A549 (cell line): ENCODE results near the gene HSD17B3. TPM values are rescaled to one million over a fixed set of nuclear protein-coding genes. Genes with fewer than 3 reads are reported as not detected.

ENCODE experiments used
- ATAC-seq, 2 experiments: fragments of 200-7000 bp in 1 of 2; fragments of >200 bp in 1 of 2; cut with Nextera tagmentation in 1 of 2; cut with Tn5 transposase in 1 of 2; 3 replicates each; pipeline versions ENCODE4 v1.8.0 to v1.9.1; 2018 to 2020; ENCODE audit warnings: mild to moderate bottlenecking in 1 of 2, moderate library complexity in 1 of 2
- CTCF ChIA-PET: fragments of 300-600 bp; sonication (Branson Sonifier 250); formaldehyde crosslinking; extraction: SDS; loops from one replicate; lab custom pipeline; 2021; ENCODE audit warnings: antibody characterized with exemption, inconsistent platforms; lab: Yijun Ruan, JAX
- POLR2A ChIA-PET: fragments of 350-600 bp; formaldehyde crosslinking; extraction: SDS; loops from one replicate; lab custom pipeline; 2021; ENCODE audit warnings: antibody characterized with exemption, inconsistent platforms; lab: Yijun Ruan, JAX
- DNase-seq, 2 experiments: peaks; one replicate each; pipeline versions ENCODE4 v3.0.0 to v3.0.0-alpha.2; 2011 to 2016; ENCODE audit warnings: low read depth in 1 of 2, low spot score in 1 of 2
- FAIRE-seq: peaks from 2 replicates; lab custom pipeline; 2011; peaks lifted over from hg19 to GRCh38; lab: Jason Lieb, UNC
- H3K27ac ChIP-seq, 2 experiments: fragments of >200 bp; sonication (Bioruptor Twin); formaldehyde crosslinking; 3 replicates each; pipeline ENCODE4 v1.5.1; 2016 to 2017
- H3K4me1 ChIP-seq: fragments of >200 bp; sonication (Bioruptor Twin); formaldehyde crosslinking; 3 replicates; pipeline ENCODE4 v1.6.1; 2016
- H3K4me2 ChIP-seq: fragments of >200 bp; sonication (Bioruptor Twin); formaldehyde crosslinking; 3 replicates; pipeline ENCODE4 v1.6.1; 2016
- H3K4me3 ChIP-seq: fragments of >200 bp; sonication (Bioruptor Twin); formaldehyde crosslinking; 3 replicates; pipeline ENCODE4 v1.5.1; 2016
- H3K9me3 ChIP-seq: fragments of >200 bp; sonication (Bioruptor Twin); formaldehyde crosslinking; 3 replicates; pipeline ENCODE4 v1.6.1; 2016
- BHLHE40 ChIP-seq: IDR thresholded peaks from 2 replicates; pipeline ENCODE4 v1.6.1; 2012; ENCODE audit warnings: low read depth, low read length, inconsistent platforms
- CBX2 ChIP-seq: fragments of 200-600 bp; sonication (generic); IDR thresholded peaks from 2 replicates; pipeline ENCODE4 v1.6.1; 2016; ENCODE audit warnings: low read depth, mild to moderate bottlenecking, borderline replicate concordance
- CEBPB ChIP-seq, 2 experiments: fragments of >200 bp in 1 of 2; sonication (Bioruptor Twin) in 1 of 2; formaldehyde crosslinking in 1 of 2; IDR thresholded peaks; 2 replicates each; pipeline ENCODE4 v1.6.1; 2012 to 2016
- EHMT2 ChIP-seq: fragments of 200-600 bp; sonication (generic); IDR thresholded peaks from 2 replicates; pipeline ENCODE4 v1.6.1; 2016; ENCODE audit warnings: antibody characterized with exemption, low read depth, mild to moderate bottlenecking, moderate library complexity
- ESRRA ChIP-seq: fragments of 150-350 bp; IDR thresholded peaks from 2 replicates; pipeline ENCODE4 v1.6.1; 2014; ENCODE audit warnings: mild to moderate bottlenecking, low read length, borderline replicate concordance
- FOSB ChIP-seq: fragments of 250-450 bp; sonication (Bioruptor Pico); IDR thresholded peaks from 2 replicates; pipeline ENCODE4 v1.5.0; 2020; ENCODE audit warnings: mild to moderate bottlenecking, moderate library complexity
- FOXS1 ChIP-seq: fragments of 250-450 bp; sonication (Bioruptor Pico); IDR thresholded peaks from 2 replicates; pipeline ENCODE4 v1.5.0; 2020; ENCODE audit warnings: mild to moderate bottlenecking, moderate library complexity
- GATA3 ChIP-seq: IDR thresholded peaks from 2 replicates; pipeline ENCODE4 v1.6.1; 2012; ENCODE audit warnings: borderline replicate concordance
- HDAC2 ChIP-seq: fragments of 200-600 bp; sonication (generic); IDR thresholded peaks from 2 replicates; pipeline ENCODE4 v1.6.1; 2016
- HOXB5 ChIP-seq: fragments of 250-450 bp; sonication (Bioruptor Pico); IDR thresholded peaks from 2 replicates; pipeline ENCODE4 v1.5.0; 2020; ENCODE audit warnings: mild to moderate bottlenecking, moderate library complexity
- JUN ChIP-seq, 2 experiments: fragments of >200 bp; sonication (Bioruptor Twin); formaldehyde crosslinking; IDR thresholded peaks; 2 replicates in 1 of 2; 3 replicates in 1 of 2; pipeline ENCODE4 v1.6.1; 2016 to 2017
- JUNB ChIP-seq: fragments of >200 bp; sonication (Bioruptor Twin); formaldehyde crosslinking; IDR thresholded peaks from 2 replicates; pipeline ENCODE4 v1.6.1; 2016
- NFE2L2 ChIP-seq: fragments of 150-350 bp; conservative IDR thresholded peaks from 2 replicates; pipeline ENCODE4 v1.6.1; 2014; ENCODE audit warnings: low read length
- NR3C1 ChIP-seq: fragments of >200 bp; sonication (Bioruptor Twin); formaldehyde crosslinking; IDR thresholded peaks from 3 replicates; pipeline ENCODE4 v1.6.1; 2017
- RFX5 ChIP-seq: fragments of 450-650 bp; IDR thresholded peaks from 2 replicates; pipeline ENCODE4 v1.7.1; 2014; ENCODE audit warnings: antibody characterized with exemption, mild to moderate bottlenecking, moderate library complexity
- ZFP36 ChIP-seq: fragments of 450-650 bp; IDR thresholded peaks from 2 replicates; pipeline ENCODE4 v1.6.1; 2014; ENCODE audit warnings: borderline replicate concordance; ENCODE audit not compliant: partially characterized antibody
- ZNF302 ChIP-seq: fragments of 250-450 bp; sonication (Bioruptor Pico); IDR thresholded peaks from 2 replicates; pipeline ENCODE4 v1.9.0; 2021; ENCODE audit warnings: inconsistent platforms, mild to moderate bottlenecking, moderate library complexity
- WGBS: methylation state at CpG from one replicate; pipeline ENCODE4 v1.1.6; 2017; ENCODE audit errors: missing lambda C conversion rate; 5-methylcytosine and 5-hydroxymethylcytosine counted together
- polyA plus RNA-seq, 4 experiments: library from polyadenylated mRNA; depleted of rRNA in 3 of 4; stranded (reverse); fragments of >200 nt; fragmentation: RNase III in 1 of 4; extraction: RNeasy Plus Mini Kit Qiagen cat#74134 plus additional on column Dnase treatment in 1 of 4; gene quantifications; 2 replicates in 3 of 4; 3 replicates in 1 of 4; pipeline ENCODE4 v1.2.3, GENCODE V29; 2011 to 2017
- TF ChIP-seq, protein P1 (sequence below): fragments of 150-350 bp; IDR thresholded peaks from 2 replicates; pipeline ENCODE4 v1.6.1; 2014; ENCODE audit warnings: low read depth, mild to moderate bottlenecking, low read length
- TF ChIP-seq, protein P2 (sequence below): IDR thresholded peaks from 2 replicates; pipeline ENCODE4 v1.6.1; 2012; ENCODE audit warnings: low read depth, borderline replicate concordance
- TF ChIP-seq, protein P3 (sequence below): fragments of >200 bp; sonication (Bioruptor Twin); formaldehyde crosslinking; IDR thresholded peaks from 3 replicates; pipeline ENCODE4 v1.5.1; 2016
- TF ChIP-seq, protein P4 (sequence below): fragments of 200-600 bp; sonication (generic); IDR thresholded peaks from 2 replicates; pipeline ENCODE4 v1.6.1; 2016; ENCODE audit warnings: antibody characterized with exemption, mild to moderate bottlenecking, moderate library complexity

The HSD17B3 gene
- polyA plus RNA-seq, 2 of the 4 experiments (the other 2 are of a cell fraction), result 0.22 to 0.25 TPM

GRCh38 chr9:96241391-96241809 lies 60.6 kb downstream of the HSD17B3 start (continued):
- TF ChIP-seq, protein P1, sequence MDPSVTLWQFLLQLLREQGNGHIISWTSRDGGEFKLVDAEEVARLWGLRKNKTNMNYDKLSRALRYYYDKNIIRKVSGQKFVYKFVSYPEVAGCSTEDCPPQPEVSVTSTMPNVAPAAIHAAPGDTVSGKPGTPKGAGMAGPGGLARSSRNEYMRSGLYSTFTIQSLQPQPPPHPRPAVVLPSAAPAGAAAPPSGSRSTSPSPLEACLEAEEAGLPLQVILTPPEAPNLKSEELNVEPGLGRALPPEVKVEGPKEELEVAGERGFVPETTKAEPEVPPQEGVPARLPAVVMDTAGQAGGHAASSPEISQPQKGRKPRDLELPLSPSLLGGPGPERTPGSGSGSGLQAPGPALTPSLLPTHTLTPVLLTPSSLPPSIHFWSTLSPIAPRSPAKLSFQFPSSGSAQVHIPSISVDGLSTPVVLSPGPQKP, result no peak
- no peak for TF ChIP-seq ESRRA

GRCh38 chr9:96236854-96237550 lies 65.0 kb downstream of the HSD17B3 start:
- ATAC-seq, result no peak
- 67% methylated on average over 5 of the region's 5 CpGs for WGBS
- TF ChIP-seq EHMT2 (no peak), HDAC2 (no peak), BHLHE40 (no peak), ZFP36 (no peak), NFE2L2 (no peak), RFX5 (no peak), JUN (IDR thresholded peaks at IDR 0.05) (no peak), GATA3 (no peak), ZNF302 (CRISPR knock-in tag) (no peak), CEBPB (IDR thresholded peaks at IDR 0.05) (no peak), HOXB5 (CRISPR knock-in tag) (no peak), FOSB (CRISPR knock-in tag) (no peak), JUNB (no peak), NR3C1 (no peak), FOXS1 (CRISPR knock-in tag) (no peak), CBX2 (no peak)
- TF ChIP-seq, protein P2, sequence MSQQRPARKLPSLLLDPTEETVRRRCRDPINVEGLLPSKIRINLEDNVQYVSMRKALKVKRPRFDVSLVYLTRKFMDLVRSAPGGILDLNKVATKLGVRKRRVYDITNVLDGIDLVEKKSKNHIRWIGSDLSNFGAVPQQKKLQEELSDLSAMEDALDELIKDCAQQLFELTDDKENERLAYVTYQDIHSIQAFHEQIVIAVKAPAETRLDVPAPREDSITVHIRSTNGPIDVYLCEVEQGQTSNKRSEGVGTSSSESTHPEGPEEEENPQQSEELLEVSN, result no peak
- TF ChIP-seq, protein P3, sequence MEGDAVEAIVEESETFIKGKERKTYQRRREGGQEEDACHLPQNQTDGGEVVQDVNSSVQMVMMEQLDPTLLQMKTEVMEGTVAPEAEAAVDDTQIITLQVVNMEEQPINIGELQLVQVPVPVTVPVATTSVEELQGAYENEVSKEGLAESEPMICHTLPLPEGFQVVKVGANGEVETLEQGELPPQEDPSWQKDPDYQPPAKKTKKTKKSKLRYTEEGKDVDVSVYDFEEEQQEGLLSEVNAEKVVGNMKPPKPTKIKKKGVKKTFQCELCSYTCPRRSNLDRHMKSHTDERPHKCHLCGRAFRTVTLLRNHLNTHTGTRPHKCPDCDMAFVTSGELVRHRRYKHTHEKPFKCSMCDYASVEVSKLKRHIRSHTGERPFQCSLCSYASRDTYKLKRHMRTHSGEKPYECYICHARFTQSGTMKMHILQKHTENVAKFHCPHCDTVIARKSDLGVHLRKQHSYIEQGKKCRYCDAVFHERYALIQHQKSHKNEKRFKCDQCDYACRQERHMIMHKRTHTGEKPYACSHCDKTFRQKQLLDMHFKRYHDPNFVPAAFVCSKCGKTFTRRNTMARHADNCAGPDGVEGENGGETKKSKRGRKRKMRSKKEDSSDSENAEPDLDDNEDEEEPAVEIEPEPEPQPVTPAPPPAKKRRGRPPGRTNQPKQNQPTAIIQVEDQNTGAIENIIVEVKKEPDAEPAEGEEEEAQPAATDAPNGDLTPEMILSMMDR, result no peak
- TF ChIP-seq, protein P4, sequence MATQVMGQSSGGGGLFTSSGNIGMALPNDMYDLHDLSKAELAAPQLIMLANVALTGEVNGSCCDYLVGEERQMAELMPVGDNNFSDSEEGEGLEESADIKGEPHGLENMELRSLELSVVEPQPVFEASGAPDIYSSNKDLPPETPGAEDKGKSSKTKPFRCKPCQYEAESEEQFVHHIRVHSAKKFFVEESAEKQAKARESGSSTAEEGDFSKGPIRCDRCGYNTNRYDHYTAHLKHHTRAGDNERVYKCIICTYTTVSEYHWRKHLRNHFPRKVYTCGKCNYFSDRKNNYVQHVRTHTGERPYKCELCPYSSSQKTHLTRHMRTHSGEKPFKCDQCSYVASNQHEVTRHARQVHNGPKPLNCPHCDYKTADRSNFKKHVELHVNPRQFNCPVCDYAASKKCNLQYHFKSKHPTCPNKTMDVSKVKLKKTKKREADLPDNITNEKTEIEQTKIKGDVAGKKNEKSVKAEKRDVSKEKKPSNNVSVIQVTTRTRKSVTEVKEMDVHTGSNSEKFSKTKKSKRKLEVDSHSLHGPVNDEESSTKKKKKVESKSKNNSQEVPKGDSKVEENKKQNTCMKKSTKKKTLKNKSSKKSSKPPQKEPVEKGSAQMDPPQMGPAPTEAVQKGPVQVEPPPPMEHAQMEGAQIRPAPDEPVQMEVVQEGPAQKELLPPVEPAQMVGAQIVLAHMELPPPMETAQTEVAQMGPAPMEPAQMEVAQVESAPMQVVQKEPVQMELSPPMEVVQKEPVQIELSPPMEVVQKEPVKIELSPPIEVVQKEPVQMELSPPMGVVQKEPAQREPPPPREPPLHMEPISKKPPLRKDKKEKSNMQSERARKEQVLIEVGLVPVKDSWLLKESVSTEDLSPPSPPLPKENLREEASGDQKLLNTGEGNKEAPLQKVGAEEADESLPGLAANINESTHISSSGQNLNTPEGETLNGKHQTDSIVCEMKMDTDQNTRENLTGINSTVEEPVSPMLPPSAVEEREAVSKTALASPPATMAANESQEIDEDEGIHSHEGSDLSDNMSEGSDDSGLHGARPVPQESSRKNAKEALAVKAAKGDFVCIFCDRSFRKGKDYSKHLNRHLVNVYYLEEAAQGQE, result no peak
- Histone ChIP-seq H3K4me2 (no peak overlapping the region), H3K4me3 (no peak overlapping the region), H3K4me1 (no peaks in the 10 kb centered on the region), H3K27ac (no peak overlapping the region), H3K9me3 (no peaks in the 10 kb centered on the region)
- CTCF ChIA-PET, result interaction anchor here (1.0 to 1.2 kb wide), 2 partner anchors 20 to 80 kb away, joined by 4 to 6 read pairs; no protein-coding TSS in a partner anchor
- no peak for FAIRE-seq
- POLR2A ChIA-PET, result no interaction called here
- no peak for DNase-seq
